ENCODE data around the gene OR52B6.
"Not testable (repeated sequence)": the region's sequence is repeated elsewhere in the genome, so short reads cannot be mapped to it uniquely, and the experiment has no call there.

OR52B6 gene

DNA sequence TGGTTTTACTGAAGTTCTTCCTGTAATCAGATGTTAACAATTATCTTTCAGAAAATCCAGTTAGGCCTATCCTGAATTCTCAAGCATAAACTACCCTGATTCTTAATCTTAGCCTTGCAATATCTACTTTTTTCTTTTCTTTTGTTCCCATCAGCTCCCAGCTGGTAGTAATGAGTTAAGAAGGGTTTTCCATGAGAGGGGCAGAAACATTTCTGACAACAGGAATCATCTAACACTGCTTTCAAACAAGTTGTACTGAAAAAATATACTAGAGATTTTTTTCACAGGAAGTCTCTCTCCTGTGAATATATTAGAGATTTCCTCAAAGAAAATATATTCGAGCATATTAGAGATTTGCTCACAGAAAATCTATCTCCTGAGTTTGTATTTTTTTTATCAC is 12.5 kb downstream of the OR52B6 start:
- Histone ChIP-seq H3K4me1 (ENCODE audit: control insufficient read depth, insufficient read depth, low read length) (no peaks in the 10 kb centered on the region), H3K4me3 (ENCODE audit: low read length) (no peak overlapping the region), H3K27ac (ENCODE audit: low read length) (no peak overlapping the region), H3K36me3 (ENCODE audit: control insufficient read depth, insufficient read depth, low read length) (no peaks in the 10 kb centered on the region), H3K27me3 (ENCODE audit: control insufficient read depth, insufficient read depth, low read length) (no peaks in the 10 kb centered on the region), H3K9me3 (ENCODE audit: control insufficient read depth, insufficient read depth, low read length) (no peaks in the 10 kb centered on the region)
- WGBS (ENCODE audit: insufficient coverage, insufficient read length) = no CpG with 5 or more reads among the region's 1 CpG
- no peak for DNase-seq (ENCODE audit: low read depth, low spot score)

DNA sequence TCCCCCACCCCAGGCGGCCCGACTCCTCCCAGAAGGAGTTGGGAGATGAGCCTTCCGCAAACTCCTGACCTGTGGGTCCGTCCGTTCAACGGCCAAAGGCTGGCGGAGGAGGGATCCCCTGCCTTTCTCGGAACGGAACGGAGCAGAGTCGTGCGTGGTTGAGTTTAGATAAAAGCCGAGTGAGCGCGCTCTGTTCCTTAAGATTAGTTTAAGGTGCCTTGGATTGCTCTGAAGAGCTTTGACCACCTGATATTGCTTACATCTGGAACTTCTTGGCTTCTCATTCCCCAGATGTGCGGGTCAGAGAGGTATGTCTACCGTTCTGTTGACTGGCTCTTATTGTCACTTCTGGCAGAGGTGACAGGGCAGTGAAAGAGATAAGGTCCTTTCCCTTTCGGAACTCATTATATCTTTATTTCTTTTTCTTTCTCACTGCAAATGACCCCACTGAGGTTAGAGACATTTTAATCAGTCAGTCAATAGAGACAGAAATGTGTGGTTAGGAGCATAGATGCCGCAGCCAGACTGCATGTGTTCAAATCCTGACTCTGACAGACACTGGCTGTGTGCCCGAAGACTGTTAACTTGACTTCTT is 16.0 kb downstream of the OR52B6 start, which contains the start of gene TRIM6:
TRIM6 (plus strand) TSS at position 31 of the 595 bp plus-strand sequence; CDS start at position 292, 261 bp downstream.
- Histone ChIP-seq H3K27ac (ENCODE audit: low read length) (no peak within 1 kb of the TSS), H3K9me3 (ENCODE audit: control insufficient read depth, insufficient read depth, low read length) (no peaks in the 10 kb centered on the region), H3K4me3 (ENCODE audit: low read length) (peak within 1 kb of the TSS; percentile 67; the same call in 1 of the 2 replicates), H3K27me3 (ENCODE audit: control insufficient read depth, insufficient read depth, low read length) (no peaks in the 10 kb centered on the region), H3K4me1 (ENCODE audit: control insufficient read depth, insufficient read depth, low read length) (no peaks in the 10 kb centered on the region), H3K36me3 (ENCODE audit: control insufficient read depth, insufficient read depth, low read length) (no peaks in the 10 kb centered on the region)
- WGBS (ENCODE audit: insufficient coverage, insufficient read length) = no CpG with 5 or more reads among the region's 20 CpGs
- DNase-seq (ENCODE audit: low read depth, low spot score) = no peak

DNA sequence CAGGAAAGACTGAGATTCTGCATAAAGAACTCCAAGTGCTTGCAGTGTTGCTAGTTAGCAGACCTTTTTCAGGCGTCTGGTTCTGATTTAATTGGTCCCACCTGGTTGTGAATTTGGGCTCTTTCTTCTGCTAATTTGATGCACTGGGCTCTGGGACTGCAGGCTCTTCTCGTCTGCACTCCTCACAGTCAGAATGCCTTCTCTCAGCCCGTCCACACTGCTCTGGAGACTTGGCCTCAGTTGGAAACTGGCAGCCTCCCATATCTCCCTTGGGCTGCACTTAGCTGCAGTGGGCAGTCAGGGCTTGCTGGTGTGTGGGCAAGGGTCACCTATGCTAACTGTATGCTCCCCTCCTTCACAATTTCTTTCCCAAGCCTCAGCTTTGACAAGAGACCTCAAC is 17.3 kb downstream of the OR52B6 start:
- H3K36me3 ChIP-seq (ENCODE audit: control insufficient read depth, insufficient read depth, low read length) = no peaks in the 10 kb centered on the region
- H3K4me3 ChIP-seq (ENCODE audit: low read length) = no peak overlapping the region
- no CpG with 5 or more reads among the region's 3 CpGs for WGBS (ENCODE audit: insufficient coverage, insufficient read length)
- no peaks in the 10 kb centered on the region for H3K27me3 ChIP-seq (ENCODE audit: control insufficient read depth, insufficient read depth, low read length)
- H3K4me1 ChIP-seq (ENCODE audit: control insufficient read depth, insufficient read depth, low read length) = no peaks in the 10 kb centered on the region
- H3K9me3 ChIP-seq (ENCODE audit: control insufficient read depth, insufficient read depth, low read length) = no peaks in the 10 kb centered on the region
- no peak for DNase-seq (ENCODE audit: low read depth, low spot score)
- H3K27ac ChIP-seq (ENCODE audit: low read length) = no peak overlapping the region

DNA sequence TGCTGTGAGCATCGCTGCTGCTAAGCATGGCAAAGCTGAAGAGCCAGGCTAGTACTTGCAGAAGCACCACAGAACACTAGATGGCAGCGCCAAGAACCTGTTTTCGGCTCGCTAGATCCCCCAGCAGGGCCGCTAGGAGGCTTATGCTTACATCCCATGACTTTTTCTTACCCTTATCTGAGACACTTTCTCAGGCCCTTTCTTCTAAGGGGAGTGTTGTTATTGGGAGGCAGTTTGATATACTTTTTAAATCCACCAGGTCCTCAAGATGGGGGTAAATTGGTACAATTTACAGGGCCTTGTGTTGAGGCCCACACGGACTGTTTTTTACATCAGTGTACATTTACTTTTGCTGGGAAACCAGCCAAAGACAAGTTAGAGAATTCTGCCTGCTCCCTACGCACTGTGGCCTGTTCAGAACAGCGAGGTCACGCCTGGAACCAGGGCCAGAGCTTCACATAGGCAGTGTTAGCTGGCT is 19.7 kb downstream of the OR52B6 start:
- DNase-seq (ENCODE audit: low read depth, low spot score) = peak; percentile 58
- H3K36me3 ChIP-seq (ENCODE audit: control insufficient read depth, insufficient read depth, low read length) = peaks cover 6% of the 10 kb centered on the region; the same call in 1 of the 2 replicates
- no peak overlapping the region for H3K4me3 ChIP-seq (ENCODE audit: low read length)
- H3K9me3 ChIP-seq (ENCODE audit: control insufficient read depth, insufficient read depth, low read length) = no peaks in the 10 kb centered on the region
- no peaks in the 10 kb centered on the region for H3K27me3 ChIP-seq (ENCODE audit: control insufficient read depth, insufficient read depth, low read length)
- H3K4me1 ChIP-seq (ENCODE audit: control insufficient read depth, insufficient read depth, low read length) = no peaks in the 10 kb centered on the region
- WGBS (ENCODE audit: insufficient coverage, insufficient read length) = no CpG with 5 or more reads among the region's 9 CpGs
- H3K27ac ChIP-seq (ENCODE audit: low read length) = no peak overlapping the region

DNA sequence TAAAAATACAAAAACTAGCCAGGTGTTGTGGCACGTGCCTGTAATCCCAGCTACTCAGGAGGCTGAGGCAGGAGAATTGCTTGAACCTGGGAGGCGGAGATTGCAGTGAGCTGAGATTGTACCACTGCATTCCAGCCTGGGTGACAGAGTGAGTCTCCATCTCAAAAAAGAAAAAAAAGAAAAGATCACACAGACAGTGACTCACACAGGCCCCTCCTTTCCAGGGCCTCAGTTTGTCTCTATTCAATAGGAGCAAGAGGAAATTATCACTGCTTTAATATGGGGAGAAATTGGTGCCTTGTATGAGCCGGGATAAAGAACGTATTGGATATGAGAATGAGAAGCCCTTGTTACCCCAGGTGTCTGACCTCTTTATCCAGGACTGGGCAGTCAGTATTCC is 22.1 kb downstream of the OR52B6 start:
- H3K9me3 ChIP-seq (ENCODE audit: control insufficient read depth, insufficient read depth, low read length); H3K4me3 ChIP-seq (ENCODE audit: low read length); H3K36me3 ChIP-seq (ENCODE audit: control insufficient read depth, insufficient read depth, low read length); H3K4me1 ChIP-seq (ENCODE audit: control insufficient read depth, insufficient read depth, low read length); H3K27ac ChIP-seq (ENCODE audit: low read length); H3K27me3 ChIP-seq (ENCODE audit: control insufficient read depth, insufficient read depth, low read length); DNase-seq (ENCODE audit: low read depth, low spot score): not testable (repeated sequence)
- WGBS (ENCODE audit: insufficient coverage, insufficient read length) = no CpG with 5 or more reads among the region's 4 CpGs

DNA sequence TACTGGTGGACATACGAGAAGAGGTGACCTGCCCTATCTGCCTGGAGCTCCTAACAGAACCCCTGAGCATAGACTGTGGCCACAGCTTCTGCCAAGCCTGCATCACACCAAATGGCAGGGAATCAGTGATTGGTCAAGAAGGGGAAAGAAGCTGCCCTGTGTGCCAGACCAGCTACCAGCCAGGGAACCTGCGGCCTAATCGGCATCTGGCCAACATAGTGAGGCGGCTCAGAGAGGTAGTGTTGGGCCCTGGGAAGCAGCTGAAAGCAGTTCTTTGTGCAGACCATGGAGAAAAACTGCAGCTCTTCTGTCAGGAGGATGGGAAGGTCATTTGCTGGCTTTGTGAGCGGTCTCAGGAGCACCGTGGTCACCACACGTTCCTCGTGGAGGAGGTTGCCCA is 22.6 kb downstream of the OR52B6 start:
- H3K4me1 ChIP-seq (ENCODE audit: control insufficient read depth, insufficient read depth, low read length) = no peaks in the 10 kb centered on the region
- no peak overlapping the region for H3K27ac ChIP-seq (ENCODE audit: low read length)
- no peaks in the 10 kb centered on the region for H3K9me3 ChIP-seq (ENCODE audit: control insufficient read depth, insufficient read depth, low read length)
- H3K4me3 ChIP-seq (ENCODE audit: low read length) = no peak overlapping the region
- WGBS (ENCODE audit: insufficient coverage, insufficient read length) = no CpG with 5 or more reads among the region's 8 CpGs
- peaks cover 9% of the 10 kb centered on the region; the same call in 1 of the 2 replicates for H3K36me3 ChIP-seq (ENCODE audit: control insufficient read depth, insufficient read depth, low read length)
- DNase-seq (ENCODE audit: low read depth, low spot score) = no peak
- no peaks in the 10 kb centered on the region for H3K27me3 ChIP-seq (ENCODE audit: control insufficient read depth, insufficient read depth, low read length)

DNA sequence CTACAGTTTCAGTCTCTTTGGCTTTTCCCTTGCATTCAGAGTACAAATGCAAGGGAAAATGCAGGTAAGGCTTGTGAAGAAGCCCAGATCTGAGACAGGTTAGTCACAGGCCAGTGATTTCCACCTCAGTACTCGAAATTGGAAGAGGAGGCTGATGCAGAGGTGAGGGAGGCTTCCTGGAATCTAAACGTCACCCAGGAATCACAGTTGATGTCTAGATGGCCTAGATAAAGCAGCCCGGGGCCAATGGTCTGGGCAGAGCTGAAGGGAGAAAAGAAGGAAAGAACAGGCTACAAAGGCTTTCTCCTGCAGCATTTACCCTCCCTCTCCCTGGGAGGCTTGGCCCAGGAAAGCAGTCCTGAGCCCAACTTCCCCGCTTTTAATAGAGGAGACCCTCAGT is 24.2 kb downstream of the OR52B6 start:
- Histone ChIP-seq H3K27ac (ENCODE audit: low read length) (no peak overlapping the region), H3K27me3 (ENCODE audit: control insufficient read depth, insufficient read depth, low read length) (no peaks in the 10 kb centered on the region), H3K36me3 (ENCODE audit: control insufficient read depth, insufficient read depth, low read length) (peaks cover 9% of the 10 kb centered on the region; the same call in 1 of the 2 replicates), H3K4me1 (ENCODE audit: control insufficient read depth, insufficient read depth, low read length) (no peaks in the 10 kb centered on the region), H3K9me3 (ENCODE audit: control insufficient read depth, insufficient read depth, low read length) (no peaks in the 10 kb centered on the region), H3K4me3 (ENCODE audit: low read length) (no peak overlapping the region)
- no peak for DNase-seq (ENCODE audit: low read depth, low spot score)
- no CpG with 5 or more reads among the region's 4 CpGs for WGBS (ENCODE audit: insufficient coverage, insufficient read length)

DNA sequence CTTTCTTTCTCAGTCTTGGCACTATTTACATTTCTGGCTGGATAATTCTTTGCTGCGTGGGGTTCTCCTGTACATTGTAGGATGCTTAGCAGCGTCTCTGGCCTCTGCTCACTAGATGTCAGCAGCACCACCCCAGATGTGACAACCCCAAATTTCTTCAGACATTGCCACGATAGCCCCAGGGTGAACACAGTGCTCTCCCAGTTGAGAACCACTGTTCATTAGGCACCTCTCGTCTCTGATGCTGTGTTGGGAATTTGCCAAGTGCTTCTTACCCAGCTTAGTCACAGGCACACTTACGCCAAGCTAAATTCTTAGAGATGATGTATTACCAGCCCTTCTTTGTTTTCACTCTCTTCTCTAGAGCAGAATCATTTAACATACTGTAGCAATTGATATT is 25.2 kb downstream of the OR52B6 start:
- Histone ChIP-seq H3K27ac (ENCODE audit: low read length) (no peak overlapping the region), H3K9me3 (ENCODE audit: control insufficient read depth, insufficient read depth, low read length) (no peaks in the 10 kb centered on the region), H3K27me3 (ENCODE audit: control insufficient read depth, insufficient read depth, low read length) (no peaks in the 10 kb centered on the region), H3K4me1 (ENCODE audit: control insufficient read depth, insufficient read depth, low read length) (no peaks in the 10 kb centered on the region), H3K36me3 (ENCODE audit: control insufficient read depth, insufficient read depth, low read length) (peaks cover 12% of the 10 kb centered on the region; the same call in 1 of the 2 replicates), H3K4me3 (ENCODE audit: low read length) (no peak overlapping the region)
- no peak for DNase-seq (ENCODE audit: low read depth, low spot score)
- WGBS (ENCODE audit: insufficient coverage, insufficient read length) = no CpG with 5 or more reads among the region's 5 CpGs

DNA sequence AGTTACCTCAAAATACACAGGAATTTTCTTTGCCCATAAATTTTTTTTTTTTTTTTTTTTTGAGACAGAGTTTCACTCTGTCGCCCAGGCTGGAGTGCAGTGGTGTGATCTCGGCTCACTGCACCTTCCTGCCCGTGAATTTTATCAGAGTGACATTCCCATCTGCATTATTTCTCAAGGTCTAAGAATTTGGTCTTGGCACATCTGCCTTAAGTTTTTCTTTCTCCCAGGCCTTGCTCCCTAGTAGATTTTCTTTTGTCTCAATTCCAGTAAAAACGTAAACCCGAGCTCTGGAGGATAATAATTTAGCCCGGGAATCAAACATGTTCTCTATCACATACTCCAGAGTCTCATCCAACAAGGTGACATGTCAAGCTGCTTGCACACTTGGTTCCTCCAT is 28.1 kb downstream of the OR52B6 start:
- no peak for DNase-seq (ENCODE audit: low read depth, low spot score)
- H3K4me3 ChIP-seq (ENCODE audit: low read length) = no peak overlapping the region
- WGBS (ENCODE audit: insufficient coverage, insufficient read length) = no CpG with 5 or more reads among the region's 6 CpGs
- H3K27me3 ChIP-seq (ENCODE audit: control insufficient read depth, insufficient read depth, low read length) = no peaks in the 10 kb centered on the region
- no peaks in the 10 kb centered on the region for H3K9me3 ChIP-seq (ENCODE audit: control insufficient read depth, insufficient read depth, low read length)
- H3K4me1 ChIP-seq (ENCODE audit: control insufficient read depth, insufficient read depth, low read length) = no peaks in the 10 kb centered on the region
- peaks cover 12% of the 10 kb centered on the region; the same call in 1 of the 2 replicates for H3K36me3 ChIP-seq (ENCODE audit: control insufficient read depth, insufficient read depth, low read length)
- no peak overlapping the region for H3K27ac ChIP-seq (ENCODE audit: low read length)

DNA sequence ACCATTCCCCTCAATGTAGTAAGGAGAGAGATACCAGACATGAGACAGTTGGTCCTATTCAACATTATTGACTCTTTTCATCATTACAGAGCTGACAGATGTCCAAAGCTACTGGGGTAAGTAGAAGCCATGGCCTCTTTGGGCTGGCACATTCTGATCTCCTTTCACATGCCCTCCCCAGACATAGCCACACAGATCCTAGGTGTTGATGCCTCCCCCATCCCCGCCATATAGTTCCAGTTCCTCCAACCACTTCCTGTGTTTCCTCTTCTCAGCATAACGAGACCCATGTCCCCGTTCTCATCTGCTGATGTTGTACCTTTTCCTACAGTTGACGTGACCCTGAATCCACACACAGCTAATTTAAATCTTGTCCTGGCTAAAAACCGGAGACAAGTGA is 29.8 kb downstream of the OR52B6 start:
- H3K4me1 ChIP-seq (ENCODE audit: control insufficient read depth, insufficient read depth, low read length) = no peaks in the 10 kb centered on the region
- H3K36me3 ChIP-seq (ENCODE audit: control insufficient read depth, insufficient read depth, low read length) = peaks cover 5% of the 10 kb centered on the region; the same call in 1 of the 2 replicates
- no peak for DNase-seq (ENCODE audit: low read depth, low spot score)
- no peak overlapping the region for H3K27ac ChIP-seq (ENCODE audit: low read length)
- no peaks in the 10 kb centered on the region for H3K9me3 ChIP-seq (ENCODE audit: control insufficient read depth, insufficient read depth, low read length)
- no peaks in the 10 kb centered on the region for H3K27me3 ChIP-seq (ENCODE audit: control insufficient read depth, insufficient read depth, low read length)
- no peak overlapping the region for H3K4me3 ChIP-seq (ENCODE audit: low read length)
- no CpG with 5 or more reads among the region's 5 CpGs for WGBS (ENCODE audit: insufficient coverage, insufficient read length)

DNA sequence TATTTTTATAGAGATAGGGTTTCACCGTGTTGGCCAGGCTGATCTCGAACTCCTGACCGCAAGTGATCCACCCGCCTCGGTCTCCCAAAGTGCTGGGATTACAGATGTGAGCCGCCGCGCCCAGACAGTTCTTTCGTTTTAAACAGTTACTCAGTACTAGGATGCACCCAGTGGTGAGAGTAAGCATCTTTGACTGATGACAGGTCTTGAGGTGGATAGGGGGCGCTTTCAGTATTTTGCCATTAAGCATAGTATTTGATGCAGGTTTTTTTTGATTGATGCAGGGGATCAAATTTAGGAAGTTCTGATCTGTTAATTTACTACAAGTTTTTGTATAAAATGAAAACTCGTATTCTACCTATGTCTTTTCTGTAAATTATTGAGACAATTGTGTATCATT is 30.9 kb downstream of the OR52B6 start:
- H3K4me1 ChIP-seq (ENCODE audit: control insufficient read depth, insufficient read depth, low read length) = no peaks in the 10 kb centered on the region
- no peak for DNase-seq (ENCODE audit: low read depth, low spot score)
- H3K36me3 ChIP-seq (ENCODE audit: control insufficient read depth, insufficient read depth, low read length) = peaks cover 2% of the 10 kb centered on the region; the same call in 1 of the 2 replicates
- H3K27me3 ChIP-seq (ENCODE audit: control insufficient read depth, insufficient read depth, low read length) = no peaks in the 10 kb centered on the region
- no peak overlapping the region for H3K4me3 ChIP-seq (ENCODE audit: low read length)
- H3K9me3 ChIP-seq (ENCODE audit: control insufficient read depth, insufficient read depth, low read length) = no peaks in the 10 kb centered on the region
- no CpG with 5 or more reads among the region's 11 CpGs for WGBS (ENCODE audit: insufficient coverage, insufficient read length)
- H3K27ac ChIP-seq (ENCODE audit: low read length) = no peak overlapping the region

All from iPS DF 6.9 (cell line).